K562 (cell line): ENCODE data around the gene GRIA1. TPM values are rescaled to one million over a fixed set of nuclear protein-coding genes. Genes with fewer than 3 reads are reported as not detected.
A peak's percentile ranks its signal among the peaks of the same experiment; 100 is the strongest.

Source experiments
- ATAC-seq: fragments of 200-7000 bp; cut with Tn5 transposase; 3 replicates; pipeline ENCODE4 v1.9.1; 2020; ENCODE audit warnings: moderate library complexity
- BruUV-seq: library from RNA; stranded (reverse); fragments of 400-500 nt; replicated peaks from 2 replicates; lab custom pipeline; 2021; lab: Mats Ljungman, UMichigan
- CTCF ChIA-PET: fragments of 300-600 bp; formaldehyde crosslinking; extraction: SDS; loops from one replicate; lab custom pipeline; 2021; ENCODE audit warnings: low intra/inter-chr PET ratio; lab: Yijun Ruan, JAX
- POLR2A ChIA-PET: fragments of 300-600, 350-650 bp; sonication (Branson Sonifier 250); formaldehyde crosslinking; extraction: SDS; loops from one replicate; lab custom pipeline; 2021; ENCODE audit warnings: antibody characterized with exemption, inconsistent platforms; lab: Yijun Ruan, JAX
- DNase-seq, 4 experiments: peaks; one replicate each; pipeline versions ENCODE4 v3.0.0 to v3.0.0-alpha.2; 2011 to 2018; ENCODE audit warnings: low spot score in 3 of 4, mixed read lengths in 3 of 4; ENCODE audit errors: extremely low read depth in 1 of 4
- FAIRE-seq: peaks from 2 replicates; lab custom pipeline; 2011; peaks lifted over from hg19 to GRCh38; lab: Jason Lieb, UNC
- H2AFZ ChIP-seq: 2 replicates; pipeline ENCODE4 v1.6.0; 2011; ENCODE audit warnings: low read depth, low read length, control low read depth, inconsistent platforms
- H3K27ac ChIP-seq: fragments of 200-600 bp; 3 replicates; pipeline ENCODE4 v1.8.0; 2011; ENCODE audit warnings: low read depth, mild to moderate bottlenecking, control low read depth, inconsistent platforms, low read length, moderate library complexity, mixed read lengths; ENCODE audit errors: extremely low read depth
- H3K27me3 ChIP-seq, 2 experiments: fragments of 300-600 bp in 1 of 2; 2 replicates in 1 of 2; 3 replicates in 1 of 2; pipeline versions ENCODE4 v1.6.0 to v1.8.0; 2011; ENCODE audit warnings: inconsistent platforms in 2 of 2, low read length in 2 of 2, mild to moderate bottlenecking in 1 of 2, mixed read lengths in 1 of 2, moderate library complexity in 1 of 2; ENCODE audit not compliant: control insufficient read depth in 2 of 2, insufficient read depth in 2 of 2
- H3K36me3 ChIP-seq: fragments of 300-600 bp; 3 replicates; pipeline ENCODE4 v1.8.0; 2011; ENCODE audit warnings: mild to moderate bottlenecking, low read length, inconsistent platforms; ENCODE audit not compliant: control insufficient read depth, insufficient read depth
- H3K4me1 ChIP-seq, 2 experiments: fragments of 200-600 bp in 1 of 2; replicated peaks in 1 of 2; 2 replicates in 1 of 2; 3 replicates in 1 of 2; pipeline versions ENCODE4 v1.5.1 to v1.8.0; 2011; ENCODE audit warnings: inconsistent platforms in 2 of 2, low read length in 2 of 2, mild to moderate bottlenecking in 1 of 2, mixed read lengths in 1 of 2, moderate library complexity in 1 of 2; ENCODE audit not compliant: control insufficient read depth in 2 of 2, insufficient read depth in 2 of 2
- H3K4me2 ChIP-seq: 2 replicates; pipeline ENCODE4 v1.6.1; 2011; ENCODE audit warnings: low read length, control low read depth, inconsistent platforms, mixed read lengths; ENCODE audit not compliant: insufficient read depth
- H3K4me3 ChIP-seq: fragments of 200-600 bp; sonication (generic), shearing (Covaris generic); 2 replicates; pipeline ENCODE4 v1.5.1; 2016; ENCODE audit warnings: control low read depth, inconsistent platforms
- H3K79me2 ChIP-seq: fragments of 200-600 bp; 3 replicates; pipeline ENCODE4 v1.8.0; 2011; ENCODE audit warnings: low read length, inconsistent platforms; ENCODE audit not compliant: control insufficient read depth, insufficient read depth
- H3K9ac ChIP-seq, 2 experiments: 2 replicates each; pipeline versions ENCODE4 v1.6.0 to v1.6.1; 2011; ENCODE audit warnings: low read depth in 2 of 2, low read length in 2 of 2, control low read depth in 1 of 2, inconsistent platforms in 1 of 2, mild to moderate bottlenecking in 1 of 2, mixed read lengths in 1 of 2; ENCODE audit not compliant: insufficient read depth in 1 of 2
- H3K9me1 ChIP-seq: one replicate; pipeline ENCODE4 v1.6.0; 2011; ENCODE audit warnings: inconsistent platforms, mild to moderate bottlenecking, low read length, moderate library complexity; ENCODE audit not compliant: control insufficient read depth, insufficient read depth
- H3K9me3 ChIP-seq: replicated peaks from 2 replicates; pipeline ENCODE4 v1.5.1; 2011; ENCODE audit warnings: low read depth, low read length, inconsistent platforms; ENCODE audit not compliant: control insufficient read depth, insufficient read depth
- H4K20me1 ChIP-seq: replicated peaks from 2 replicates; pipeline ENCODE4 v1.6.1; 2011; ENCODE audit warnings: low read length, inconsistent platforms, mixed read lengths; ENCODE audit not compliant: control insufficient read depth, insufficient read depth
- POLR2A ChIP-seq: fragments of 450-650 bp; conservative IDR thresholded peaks from 2 replicates; pipeline ENCODE4 v1.6.1; 2016
- TRIM24 ChIP-seq, 2 experiments: fragments of 450-650 bp; IDR thresholded peaks; 2 replicates each; pipeline ENCODE4 v1.6.1; 2016
- ZBTB17 ChIP-seq: fragments of 450-650 bp; formaldehyde crosslinking; IDR thresholded peaks from 2 replicates; pipeline ENCODE4 v1.4.0; 2020; ENCODE audit warnings: mild to moderate bottlenecking
- ZNF778 ChIP-seq: fragments of 450-650 bp; formaldehyde crosslinking; IDR thresholded peaks from 2 replicates; pipeline ENCODE4 v1.4.0; 2020; ENCODE audit warnings: mild to moderate bottlenecking, moderate library complexity
- WGBS: fragments of 100-300 bp; shearing (Covaris generic); methylation state at CpG from one replicate; pipeline ENCODE4 v1.1.6; 2016; ENCODE audit warnings: low coverage, mixed read lengths; ENCODE audit not compliant: insufficient coverage; ENCODE audit errors: missing lambda C conversion rate; 5-methylcytosine and 5-hydroxymethylcytosine counted together
- in situ Hi-C: fragments of 300-500 bp; cut with MboI; formaldehyde crosslinking; loops from 4 replicates; pipeline ENCODE4 v1.15.0; 2018; ENCODE audit warnings: inconsistent platforms, mixed read lengths
- intact Hi-C: fragments of 100-400 bp; cut with micrococcal nuclease; formaldehyde crosslinking; loops from 2 replicates; pipeline ENCODE4 v1.14.2; 2022
- polyA plus RNA-seq, 8 experiments: library from polyadenylated mRNA; depleted of rRNA in 4 of 8; stranded (reverse) in 5 of 8; unstranded in 3 of 8; fragments of >200 nt; fragmentation: Nextera tagmentation in 2 of 8; fragmentation: Illumina TruSeq in 1 of 8; extraction: Ambion mirVana in 2 of 8; extraction: Trizol in 1 of 8; gene quantifications; 2 replicates each; pipeline versions ENCODE4 v1.2.1 to v1.2.3, GENCODE V29; 2011 to 2014; ENCODE audit warnings: inconsistent platforms in 1 of 8, missing spikeins in 1 of 8
- total RNA-seq, 7 experiments: library from RNA; depleted of rRNA in 6 of 7; stranded (reverse); fragments of >200 nt in 6 of 7; fragmentation: Illumina TruSeq in 2 of 7; extraction: Trizol in 2 of 7; gene quantifications; 2 replicates each; pipeline versions ENCODE4 v1.2.1 to v1.2.3, GENCODE V29; 2011 to 2021; ENCODE audit warnings: low replicate concordance in 1 of 7
- TF ChIP-seq, protein P1 (sequence below): fragments of 250-450 bp; sonication (Bioruptor Pico); IDR thresholded peaks from 2 replicates; pipeline ENCODE4 v1.5.0; 2020; ENCODE audit warnings: mild to moderate bottlenecking, borderline replicate concordance
- TF ChIP-seq, protein P2 (sequence below): fragments of 450-650 bp; formaldehyde crosslinking; IDR thresholded peaks from 2 replicates; pipeline ENCODE4 v1.4.0; 2022; ENCODE audit warnings: missing genetic modification characterization

Gene GRIA1
- total and polyA plus RNA-seq, 9 of the 15 experiments (the other 6 are each of a cell fraction or from before 2014, with no cell fraction given), result not detected

DNA sequence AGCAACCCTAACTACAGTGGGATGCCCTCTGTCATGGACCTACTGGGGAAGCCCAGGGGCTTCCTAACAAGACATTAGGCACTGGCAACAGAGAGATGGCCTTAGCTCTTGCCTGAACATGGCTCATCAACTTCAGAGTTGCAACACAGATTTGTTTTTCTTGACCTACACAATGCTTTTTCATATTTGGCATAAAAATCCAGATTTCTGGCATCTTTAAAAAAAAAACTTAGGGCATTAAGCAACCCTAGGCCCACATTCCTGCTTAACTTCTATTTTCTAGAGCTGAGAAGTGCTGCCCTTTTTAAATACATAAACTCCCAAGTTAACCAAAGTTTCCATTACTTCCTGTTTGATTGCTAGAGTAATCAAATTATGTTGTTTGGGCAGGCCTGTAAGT is 8.0 kb downstream of the GRIA1 start (continued):
- TF ChIP-seq, protein P1, sequence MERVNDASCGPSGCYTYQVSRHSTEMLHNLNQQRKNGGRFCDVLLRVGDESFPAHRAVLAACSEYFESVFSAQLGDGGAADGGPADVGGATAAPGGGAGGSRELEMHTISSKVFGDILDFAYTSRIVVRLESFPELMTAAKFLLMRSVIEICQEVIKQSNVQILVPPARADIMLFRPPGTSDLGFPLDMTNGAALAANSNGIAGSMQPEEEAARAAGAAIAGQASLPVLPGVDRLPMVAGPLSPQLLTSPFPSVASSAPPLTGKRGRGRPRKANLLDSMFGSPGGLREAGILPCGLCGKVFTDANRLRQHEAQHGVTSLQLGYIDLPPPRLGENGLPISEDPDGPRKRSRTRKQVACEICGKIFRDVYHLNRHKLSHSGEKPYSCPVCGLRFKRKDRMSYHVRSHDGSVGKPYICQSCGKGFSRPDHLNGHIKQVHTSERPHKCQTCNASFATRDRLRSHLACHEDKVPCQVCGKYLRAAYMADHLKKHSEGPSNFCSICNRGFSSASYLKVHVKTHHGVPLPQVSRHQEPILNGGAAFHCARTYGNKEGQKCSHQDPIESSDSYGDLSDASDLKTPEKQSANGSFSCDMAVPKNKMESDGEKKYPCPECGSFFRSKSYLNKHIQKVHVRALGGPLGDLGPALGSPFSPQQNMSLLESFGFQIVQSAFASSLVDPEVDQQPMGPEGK (CRISPR knock-in tag), result no peak
- TF ChIP-seq POLR2A (no peak), ZNF778 (no peak)
- TF ChIP-seq, all 486 proteins: peak for 0

DNA sequence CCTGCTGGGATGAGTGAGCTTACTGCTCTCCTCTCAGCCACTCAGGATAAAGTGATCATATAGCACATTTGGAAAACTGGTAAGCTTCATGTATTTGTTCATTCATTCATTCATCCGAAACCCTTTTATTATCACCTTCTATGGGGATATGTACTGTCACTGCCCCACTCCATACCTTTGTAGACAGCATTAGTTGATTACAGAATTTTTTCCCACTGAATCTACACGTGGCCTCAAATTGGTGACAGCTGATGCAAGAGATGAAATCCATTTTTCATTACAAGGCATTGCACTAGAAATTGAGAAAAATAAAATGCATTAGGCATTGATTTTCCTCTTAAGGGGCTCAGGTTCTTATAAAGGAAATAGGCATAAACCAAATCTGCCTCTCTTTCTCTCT is 9.7 kb downstream of the GRIA1 start:
- Histone ChIP-seq H3K36me3 (no peaks in the 10 kb centered on the region), H2AFZ (no peak overlapping the region), H3K79me2 (no peaks in the 10 kb centered on the region), H3K4me3 (no peak overlapping the region), H4K20me1 (no peaks in the 10 kb centered on the region), H3K9me3 (no peaks in the 10 kb centered on the region), H3K4me2 (no peak overlapping the region), H3K9me1 (no peaks in the 10 kb centered on the region), H3K4me1 (no peaks in the 10 kb centered on the region), H3K9ac (no peak overlapping the region), H3K27me3 (no peaks in the 10 kb centered on the region), H3K27ac (no peak overlapping the region)
- TF ChIP-seq ZBTB17 (CRISPR knock-in tag) (peak; percentile 64), TRIM24 (IDR thresholded peaks at IDR 0.05) (peak; percentile 36 to 42; a peak in 2 of 4 replicates)
- TF ChIP-seq, protein P2, sequence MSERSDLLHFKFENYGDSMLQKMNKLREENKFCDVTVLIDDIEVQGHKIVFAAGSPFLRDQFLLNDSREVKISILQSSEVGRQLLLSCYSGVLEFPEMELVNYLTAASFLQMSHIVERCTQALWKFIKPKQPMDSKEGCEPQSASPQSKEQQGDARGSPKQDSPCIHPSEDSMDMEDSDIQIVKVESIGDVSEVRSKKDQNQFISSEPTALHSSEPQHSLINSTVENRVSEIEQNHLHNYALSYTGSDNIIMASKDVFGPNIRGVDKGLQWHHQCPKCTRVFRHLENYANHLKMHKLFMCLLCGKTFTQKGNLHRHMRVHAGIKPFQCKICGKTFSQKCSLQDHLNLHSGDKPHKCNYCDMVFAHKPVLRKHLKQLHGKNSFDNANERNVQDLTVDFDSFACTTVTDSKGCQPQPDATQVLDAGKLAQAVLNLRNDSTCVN (CRISPR knock-in tag), result no peak
- intact Hi-C loops, result no loop called here
- in situ Hi-C loops, result no loop called here
- POLR2A ChIA-PET, result no interaction called here
- 0% methylated on average over 2 of the region's 2 CpGs for WGBS
- no TSS peak for BruUV-seq
- no peak for ATAC-seq
- FAIRE-seq, result no peak
- no peak for DNase-seq
- CTCF ChIA-PET, result no interaction called here
